HG03457 (cell line): ENCODE measurements around the gene KIF26A.
"Not testable (repeated sequence)": the region's sequence is repeated elsewhere in the genome, so short reads cannot be mapped to it uniquely, and the experiment has no call there.

Source experiments
- ATAC-seq: cut with Tn5 transposase; IDR thresholded peaks from one replicate; pipeline ENCODE4 v1.9.1; 2021; ENCODE audit warnings: moderate number of reproducible peaks; ENCODE audit not compliant: unreplicated experiment

KIF26A gene

DNA sequence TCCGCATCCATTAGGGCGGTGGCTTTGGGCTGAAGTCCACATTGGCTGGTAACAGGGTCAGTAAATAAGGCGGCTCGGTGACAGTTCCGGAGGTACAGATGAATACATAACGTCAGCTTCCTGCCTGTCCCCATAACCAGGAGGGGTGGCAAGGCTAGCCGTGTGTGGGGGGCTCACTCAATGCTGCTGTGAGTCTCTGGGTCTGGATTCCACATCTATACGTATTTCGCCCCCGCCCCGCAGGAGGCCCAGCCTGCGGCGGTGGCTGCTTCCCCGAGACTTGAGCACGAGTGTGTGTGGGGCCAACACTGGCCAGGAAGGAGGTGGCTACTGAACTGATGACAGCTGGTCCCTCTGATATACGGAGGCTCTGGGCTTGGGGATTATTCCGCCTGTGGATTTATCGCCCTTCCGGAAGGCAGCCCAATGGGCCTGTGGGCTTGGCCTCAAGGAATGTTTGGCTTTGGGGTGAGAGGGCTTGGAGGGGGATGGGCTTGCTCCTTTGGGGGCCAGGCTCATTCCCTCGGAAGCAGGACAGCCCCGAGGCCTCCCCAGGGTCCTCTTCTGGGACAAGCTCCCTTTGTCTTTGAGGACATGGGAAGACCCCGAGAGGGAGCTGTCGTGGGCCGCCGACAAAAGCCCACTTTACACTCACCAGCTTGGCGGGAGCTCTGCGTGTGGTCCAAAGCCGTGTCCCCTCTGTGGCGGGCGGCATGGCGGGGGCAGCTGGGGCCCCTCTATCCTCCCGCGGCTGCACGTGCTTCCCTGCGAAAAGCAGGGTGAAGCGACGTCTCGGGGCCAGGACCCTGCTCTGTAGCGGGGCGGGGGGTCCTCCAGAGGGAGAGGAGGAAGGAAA, 82.1 kb downstream of the KIF26A start:
- no peak for ATAC-seq

DNA sequence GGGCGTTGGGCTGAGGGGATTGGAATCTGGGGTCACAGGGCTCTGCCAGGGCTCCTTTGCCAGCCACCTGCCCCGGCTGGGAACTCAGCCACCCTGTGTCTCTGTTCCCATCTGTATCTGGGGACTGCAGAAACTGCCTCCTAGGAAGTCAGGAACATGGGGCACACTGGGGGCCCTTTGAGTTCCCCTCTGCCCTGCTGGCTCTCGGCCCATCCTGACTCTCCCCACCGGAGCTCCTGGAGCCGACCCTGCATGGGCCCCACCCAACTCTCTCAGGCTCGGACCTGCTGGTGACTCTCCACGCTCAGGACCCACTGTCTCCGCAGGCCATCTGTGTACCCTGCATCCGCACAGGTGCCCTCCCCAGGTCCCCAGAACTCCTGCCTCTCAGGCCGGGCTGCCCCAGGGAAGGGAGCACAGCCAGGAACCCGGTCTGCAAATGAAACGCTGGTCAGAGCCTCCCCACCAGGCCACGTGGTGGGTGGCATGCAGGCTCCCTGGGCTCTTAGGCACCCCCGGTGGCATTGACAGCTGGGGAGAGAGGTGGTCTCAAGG, 82.8 kb downstream of the KIF26A start:
- ATAC-seq, result no peak

DNA sequence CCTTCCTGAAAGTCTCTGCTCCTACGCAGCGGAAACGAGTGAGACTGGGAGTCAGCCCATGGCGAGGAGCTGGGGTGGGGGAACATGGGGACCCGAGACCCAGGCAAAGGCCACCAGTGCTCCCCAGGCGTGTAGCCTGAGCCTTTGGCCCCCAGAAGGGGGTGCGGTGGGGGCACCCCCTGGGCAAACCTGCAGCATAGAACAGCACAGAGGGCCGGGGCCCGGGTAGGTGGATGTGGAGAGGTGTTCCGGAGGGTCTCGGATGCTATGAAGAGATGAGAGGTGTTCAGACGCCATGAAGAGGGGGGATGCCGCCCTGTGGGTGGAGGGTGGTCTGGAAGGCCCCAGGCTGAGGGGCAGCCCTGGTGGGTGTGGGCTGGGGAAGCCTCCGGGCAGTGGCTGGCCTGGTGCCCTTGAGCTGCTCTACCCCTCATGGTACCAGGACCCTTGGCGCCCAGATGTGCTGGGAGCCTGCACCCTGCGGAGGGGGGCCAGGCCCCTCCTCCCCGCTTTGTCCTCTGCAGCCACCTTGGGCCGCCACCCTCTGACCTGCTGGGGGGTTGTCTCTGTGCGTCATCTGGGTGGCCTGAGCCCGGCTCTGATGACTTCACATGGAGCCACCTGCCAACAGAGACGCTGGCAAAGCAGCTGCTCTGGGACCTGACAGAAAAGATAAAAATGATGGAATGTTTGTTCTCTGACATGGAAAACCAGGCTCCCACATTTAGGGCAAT, 83.4 kb downstream of the KIF26A start:
- no peak for ATAC-seq

DNA sequence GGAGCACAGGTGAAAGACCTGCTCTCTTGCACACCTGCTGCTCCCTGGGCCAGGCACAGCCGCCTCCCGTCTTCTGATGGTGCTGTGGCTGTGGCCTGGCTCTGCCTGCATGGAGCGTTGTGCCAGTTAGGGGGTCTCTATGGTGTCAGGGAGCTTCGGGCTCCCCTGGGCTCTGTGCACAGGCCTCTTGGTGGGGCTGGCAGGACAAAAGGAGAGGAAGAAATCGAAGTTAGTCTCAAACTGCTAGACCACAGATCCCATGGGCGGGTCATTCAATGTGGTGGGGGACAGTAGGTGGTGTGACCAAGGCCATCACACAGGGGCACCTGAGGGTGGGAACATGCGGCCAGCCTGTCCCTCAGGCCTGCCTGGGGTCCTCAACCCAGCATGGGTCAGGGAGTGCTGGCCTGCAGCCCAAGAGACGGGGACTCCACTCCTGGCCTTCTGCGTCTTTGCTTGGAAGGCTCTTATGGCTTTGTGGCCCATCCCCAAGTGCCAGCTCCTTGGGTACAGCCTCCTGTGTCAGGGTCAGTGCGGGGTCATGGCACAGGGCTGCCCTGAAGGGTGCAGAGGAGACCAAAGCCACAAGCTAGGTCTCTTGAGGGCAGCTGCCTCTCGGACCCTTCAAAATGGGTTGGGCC, 84.1 kb downstream of the KIF26A start:
- no peak for ATAC-seq

DNA sequence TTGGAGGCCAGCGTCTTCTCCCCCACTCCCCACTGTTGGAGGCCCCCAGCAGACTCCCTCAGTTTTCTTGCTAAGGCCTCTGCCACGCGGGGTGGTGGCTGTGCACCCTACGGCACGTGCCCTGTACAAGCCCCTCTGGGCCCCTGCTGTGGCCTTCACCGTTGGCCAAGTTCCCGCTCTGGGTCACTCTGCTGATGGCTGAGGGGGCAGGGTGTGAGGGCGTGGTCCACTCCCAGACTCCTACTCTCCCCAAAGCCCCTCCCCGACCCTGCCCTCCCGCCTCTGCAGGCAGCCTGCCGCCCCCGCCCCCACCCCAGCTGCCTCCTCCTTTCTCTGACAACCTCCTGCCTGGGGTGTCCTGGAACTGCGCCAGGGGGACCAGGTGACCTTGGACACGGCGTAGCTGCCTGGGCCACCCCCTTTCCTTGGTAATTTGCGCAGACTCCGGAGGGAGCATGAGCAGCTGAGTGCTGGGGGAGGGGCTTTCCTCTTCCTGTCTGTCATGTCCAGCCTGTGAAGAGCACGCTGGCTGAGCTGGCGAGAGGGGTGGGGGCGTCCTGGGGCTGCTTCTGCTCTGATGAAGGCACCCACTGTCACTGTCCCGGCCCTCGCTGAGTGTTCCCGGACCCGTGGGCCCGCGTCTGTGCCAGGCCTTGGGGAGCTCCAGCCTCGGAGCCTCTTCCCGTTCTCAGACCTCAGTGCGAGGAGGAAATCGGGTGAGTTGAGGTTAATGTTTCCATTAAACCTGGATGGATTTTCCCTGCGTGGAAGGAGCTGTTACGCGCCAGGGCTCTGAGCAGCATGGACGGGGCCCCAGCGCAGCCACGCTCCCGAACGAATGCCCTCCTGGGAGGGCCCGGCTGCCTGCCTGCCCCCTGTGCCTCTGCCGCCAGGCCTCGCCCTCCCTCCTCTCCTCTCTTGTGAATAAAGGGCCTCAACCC, 85.0 kb downstream of the KIF26A start:
- ATAC-seq, result no peak

DNA sequence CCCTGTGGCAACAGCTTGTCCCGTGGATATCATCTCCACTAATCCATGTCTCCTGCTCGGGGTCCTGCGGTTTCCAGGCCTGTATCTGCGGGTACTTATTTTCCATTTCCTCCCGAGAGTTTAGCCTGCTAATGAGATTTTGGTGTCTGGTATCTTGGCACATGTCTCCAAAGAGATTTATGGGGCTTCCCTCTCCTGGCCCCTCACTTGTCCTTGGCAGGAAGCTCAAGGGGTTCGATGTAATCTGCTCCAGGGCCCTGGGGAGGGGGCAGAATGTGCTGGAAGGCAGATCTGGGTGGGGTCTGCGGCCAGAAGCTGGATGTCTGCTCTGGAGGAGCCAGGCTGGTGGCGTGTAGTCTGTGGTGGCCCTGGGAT, 85.7 kb downstream of the KIF26A start:
- ATAC-seq, result no peak

DNA sequence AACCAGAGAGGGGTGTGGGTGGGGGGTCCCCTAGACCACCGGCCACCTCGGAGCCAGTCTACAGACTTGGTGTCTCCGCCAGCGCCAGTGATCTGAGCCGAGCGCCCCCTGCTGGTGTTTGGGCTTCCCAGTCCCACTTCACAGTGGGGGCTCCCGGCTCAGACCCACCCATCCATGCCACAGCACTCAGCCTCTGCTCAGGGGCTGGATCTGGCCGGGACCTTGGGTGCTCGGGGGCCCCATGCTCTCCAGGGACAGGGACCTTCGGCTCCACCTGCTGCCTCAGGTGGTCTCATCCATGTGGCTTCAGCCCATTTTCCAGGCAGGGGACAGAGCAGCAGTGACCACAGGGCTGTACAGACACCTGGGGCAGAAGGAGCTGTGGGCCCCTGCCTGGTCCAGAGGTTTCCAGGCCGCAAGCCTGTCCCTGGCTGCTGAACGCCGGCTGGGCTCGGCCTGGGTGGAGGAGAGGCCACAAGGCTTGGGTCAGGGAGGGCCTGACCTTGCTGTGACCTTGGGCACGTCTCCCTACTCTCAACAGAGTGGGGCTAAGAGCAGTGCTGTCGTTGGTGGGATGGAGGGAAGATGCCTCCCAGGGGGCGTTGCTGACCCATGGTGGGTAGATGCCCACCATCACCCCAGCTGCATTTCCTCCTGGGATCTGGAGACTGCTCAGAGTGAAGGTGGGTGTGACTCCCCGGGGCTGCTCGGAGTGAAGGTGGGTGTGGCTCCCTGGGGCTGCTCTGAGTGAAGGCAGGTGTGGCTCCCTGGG, 86.3 kb downstream of the KIF26A start:
- ATAC-seq, result no peak

DNA sequence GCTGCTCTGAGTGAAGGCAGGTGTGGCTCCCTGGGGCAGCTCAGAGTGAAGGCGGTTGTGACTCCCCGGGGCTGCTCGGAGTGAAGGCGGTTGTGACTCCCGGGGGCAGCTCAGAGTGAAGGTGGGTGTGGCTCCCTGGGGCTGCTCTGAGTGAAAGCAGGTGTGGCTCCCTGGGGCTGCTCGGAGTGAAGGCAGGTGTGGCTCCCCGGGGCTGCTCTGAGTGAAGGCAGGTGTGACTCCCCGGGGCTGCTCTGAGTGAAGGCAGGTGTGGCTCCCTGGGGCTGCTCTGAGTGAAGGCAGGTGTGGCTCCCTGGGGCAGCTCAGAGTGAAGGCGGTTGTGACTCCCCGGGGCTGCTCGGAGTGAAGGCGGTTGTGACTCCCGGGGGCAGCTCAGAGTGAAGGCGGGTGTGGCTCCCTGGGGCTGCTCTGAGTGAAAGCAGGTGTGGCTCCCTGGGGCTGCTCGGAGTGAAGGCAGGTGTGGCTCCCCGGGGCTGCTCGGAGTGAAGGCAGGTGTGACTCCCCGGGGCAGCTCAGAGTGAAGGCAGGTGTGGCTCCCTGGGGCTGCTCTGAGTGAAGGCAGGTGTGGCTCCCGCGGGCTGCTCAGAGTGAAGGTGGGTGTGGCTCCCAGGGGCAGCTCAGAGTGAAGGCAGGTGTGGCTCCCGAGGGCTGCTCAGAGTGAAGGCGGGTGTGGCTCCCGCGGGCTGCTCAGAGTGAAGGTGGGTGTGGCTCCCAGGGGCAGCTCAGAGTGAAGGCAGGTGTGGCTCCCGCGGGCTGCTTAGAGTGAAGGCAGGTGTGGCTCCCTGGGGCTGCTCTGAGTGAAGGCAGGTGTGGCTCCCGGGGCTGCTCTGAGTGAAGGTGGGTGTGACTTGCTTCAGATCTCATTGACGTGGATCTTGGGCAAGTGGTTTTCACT, 87.1 kb downstream of the KIF26A start:
- ATAC-seq, result not testable (repeated sequence)

DNA sequence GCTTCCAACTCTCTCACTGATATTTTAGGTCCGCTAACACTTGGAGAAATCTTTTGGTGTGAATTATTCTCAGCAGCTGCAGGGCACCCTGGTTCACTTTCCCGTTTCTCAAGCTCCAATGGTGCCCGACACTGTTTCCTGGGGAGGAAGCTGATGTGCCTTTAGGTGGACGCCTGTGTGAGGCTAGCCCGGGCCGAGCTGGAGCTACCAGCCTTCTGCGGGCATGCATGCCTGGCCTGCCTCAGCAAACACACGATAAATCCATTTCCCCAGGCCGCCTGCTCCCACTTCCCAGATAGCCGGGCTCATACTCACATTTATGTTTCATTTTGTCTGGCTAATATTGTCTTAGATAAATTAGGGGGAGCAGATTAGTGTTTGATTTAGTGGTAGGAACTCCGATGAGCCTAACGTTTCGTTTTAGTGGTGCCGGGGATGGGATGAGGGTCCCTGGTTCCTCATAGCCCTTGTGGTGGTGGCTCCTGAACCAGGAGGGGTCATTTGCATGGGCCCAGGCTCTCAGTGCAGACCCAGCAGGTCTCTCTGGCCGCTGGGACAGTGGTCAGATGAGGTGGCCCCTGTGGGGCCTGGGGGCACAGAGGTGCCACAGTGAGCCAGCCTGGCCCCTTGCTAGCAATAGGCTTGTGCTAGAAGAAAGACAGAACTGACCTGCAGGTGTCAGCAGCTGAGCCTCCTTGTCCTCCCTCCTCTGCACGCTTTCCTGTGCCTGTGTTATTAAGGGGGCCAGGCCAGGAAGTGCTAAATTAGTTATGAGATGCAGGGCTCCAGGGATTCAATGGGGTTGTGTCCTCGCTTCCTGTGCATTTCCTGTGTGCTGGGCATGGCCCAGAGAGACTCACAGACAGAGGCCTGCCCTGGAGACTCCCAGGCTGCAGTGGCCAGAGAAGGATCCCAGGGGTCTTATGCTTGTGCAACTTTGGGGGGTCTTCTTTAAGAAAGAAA, 88.3 kb downstream of the KIF26A start:
- no peak for ATAC-seq

DNA sequence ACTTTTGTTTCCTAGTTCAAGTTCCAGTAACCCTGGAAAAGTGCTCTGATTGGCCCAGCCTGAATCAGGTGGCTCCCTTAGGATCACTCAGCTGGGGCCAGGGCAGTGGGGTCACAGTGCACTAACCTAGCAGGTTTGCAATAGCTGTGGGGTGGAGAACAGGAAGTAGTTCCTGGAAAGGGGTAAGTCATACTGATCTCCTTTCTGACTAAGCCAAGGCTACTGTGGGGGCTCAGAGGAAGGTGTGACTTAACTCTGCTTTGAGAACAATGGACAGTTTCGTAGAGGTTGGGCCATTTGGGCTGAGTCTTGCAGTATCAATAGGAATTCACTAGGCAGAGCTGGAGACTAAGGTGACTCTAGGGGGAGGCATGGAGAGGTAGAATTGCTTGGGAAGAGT, 89.4 kb downstream of the KIF26A start:
- no peak for ATAC-seq

DNA sequence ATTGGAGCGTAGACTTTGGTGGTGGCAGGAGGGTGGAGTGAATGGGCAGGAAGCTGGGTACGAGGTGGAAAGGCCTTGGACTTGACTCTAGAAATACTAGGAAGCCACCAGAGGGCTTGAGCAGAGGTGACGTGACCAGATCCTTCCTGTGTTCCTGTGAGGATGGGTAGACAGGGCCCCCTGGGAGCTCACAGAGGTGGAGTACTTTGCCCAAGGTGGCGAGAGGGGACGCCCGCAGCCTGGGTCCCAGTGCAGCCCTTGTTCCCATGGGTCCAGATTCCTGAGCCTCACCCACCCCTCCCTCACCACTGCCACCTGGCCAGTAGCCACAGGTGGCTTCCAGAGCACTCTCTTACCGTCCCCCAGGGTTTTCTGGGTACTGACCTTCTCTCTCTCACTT, 89.8 kb downstream of the KIF26A start:
- no peak for ATAC-seq

DNA sequence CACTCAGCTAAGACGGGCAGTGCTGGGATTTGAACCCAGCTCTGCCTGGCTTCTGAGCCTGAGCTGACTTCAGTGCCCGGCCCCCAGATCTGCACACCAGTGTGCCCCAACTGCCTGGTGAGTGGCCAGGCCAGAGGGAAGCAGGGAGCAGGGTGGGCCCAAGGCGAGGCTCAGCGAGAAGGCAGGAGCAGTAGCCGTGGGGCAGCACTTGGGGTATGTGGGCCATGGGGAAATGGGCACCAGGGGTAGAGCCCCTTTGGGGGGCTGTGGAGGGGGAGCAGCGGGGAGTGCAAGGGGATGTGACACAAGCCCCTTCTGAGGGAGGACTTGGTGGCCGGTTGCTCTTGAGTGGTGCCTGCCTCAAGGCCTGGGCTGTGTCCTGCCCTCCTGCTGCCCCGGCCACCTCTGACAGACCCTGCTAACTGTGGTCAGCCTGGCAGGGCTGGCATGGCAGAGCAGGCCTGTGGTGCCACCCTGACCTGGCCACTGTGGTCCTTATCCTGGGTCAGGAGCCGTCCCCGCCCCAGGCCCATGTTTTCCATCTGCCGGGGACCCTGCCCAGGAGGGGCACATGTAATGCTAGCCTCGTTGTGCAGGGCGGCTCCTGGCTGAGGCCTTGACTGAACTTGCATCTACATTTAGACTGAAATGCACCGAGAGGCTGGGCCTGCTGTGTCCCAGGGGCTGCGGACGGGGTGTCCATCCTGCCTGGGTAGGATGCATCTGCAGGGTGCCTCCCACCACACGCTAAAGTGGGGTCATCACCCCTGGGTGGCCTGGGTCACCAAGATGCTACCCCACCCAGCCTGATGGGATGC, 90.5 kb downstream of the KIF26A start:
- ATAC-seq, result no peak

DNA sequence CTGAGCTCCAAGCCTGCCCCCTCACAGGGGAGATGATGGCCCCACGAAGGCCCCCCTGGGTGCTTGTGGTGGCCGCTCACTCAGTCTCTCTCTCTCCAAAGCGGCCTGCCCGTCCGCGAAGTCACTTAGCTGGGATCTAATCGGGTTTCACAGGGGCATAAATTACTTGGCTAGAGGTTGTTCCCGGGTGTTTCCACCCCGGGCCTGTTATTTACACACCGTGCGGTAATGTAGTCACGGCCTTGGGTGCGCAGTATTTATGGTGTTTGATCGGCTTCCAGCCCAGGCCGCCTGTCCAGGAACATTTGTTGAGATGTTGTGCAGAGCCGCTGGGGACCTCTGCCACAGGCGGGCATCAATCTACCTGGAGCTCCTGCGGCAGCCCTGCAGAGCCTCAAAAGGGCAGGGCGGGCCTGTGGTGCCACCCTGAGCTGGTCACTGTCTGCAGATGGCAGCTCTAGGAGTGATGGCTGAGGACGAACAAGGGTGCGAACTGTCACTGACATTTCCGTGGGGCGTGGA, 91.2 kb downstream of the KIF26A start:
- ATAC-seq, result no peak

DNA sequence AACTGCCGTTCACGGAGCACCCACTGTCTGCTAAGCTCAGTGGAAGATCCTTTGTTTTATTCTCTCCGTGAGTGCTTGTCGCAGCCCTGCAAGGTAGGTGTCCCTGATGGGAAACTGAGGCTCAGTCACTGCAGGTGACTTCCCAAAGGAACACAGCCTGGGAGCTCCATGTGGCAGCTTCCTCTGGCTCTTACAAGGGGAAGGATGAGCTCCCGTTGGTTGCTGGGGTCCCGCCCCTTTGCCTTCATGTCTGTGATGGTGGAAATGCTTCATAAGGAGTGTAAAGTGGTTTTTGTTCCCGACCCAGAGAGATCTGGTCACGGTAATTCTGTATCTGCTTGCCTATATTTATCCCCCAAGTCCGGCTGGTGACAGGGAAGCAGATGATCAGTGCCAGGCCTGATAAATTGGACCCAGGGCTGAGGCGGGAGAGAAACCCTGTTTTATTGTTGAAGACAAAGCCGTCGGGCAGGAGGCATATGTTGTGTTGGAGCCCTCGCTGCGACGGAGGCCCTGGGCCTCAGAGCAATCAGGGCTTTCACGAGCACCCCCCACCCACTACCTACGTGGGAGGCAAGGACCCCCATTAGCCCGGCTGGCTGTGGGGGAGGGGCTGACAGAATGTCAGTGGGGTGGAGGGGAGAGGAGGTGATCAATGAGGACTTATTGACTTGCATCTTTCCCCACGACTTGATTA, 91.9 kb downstream of the KIF26A start:
- no peak for ATAC-seq
